WERI-Rb-1 (cell line): Measurements from ENCODE around the gene CRACR2A.
A peak's percentile ranks its signal among the peaks of the same experiment; 100 is the strongest.

Source experiments
- DNase-seq: peaks from one replicate; pipeline ENCODE4 v3.0.0-alpha.2; 2020
- H3K27ac ChIP-seq: fragments of 250-450 bp; sonication (Bioruptor Pico); 2 replicates; pipeline ENCODE4 v1.5.1; 2020; ENCODE audit warnings: mild to moderate bottlenecking, moderate library complexity
- H3K27me3 ChIP-seq: fragments of 250-450 bp; sonication (Bioruptor Pico); 2 replicates; pipeline ENCODE4 v1.5.1; 2021; ENCODE audit warnings: mild to moderate bottlenecking, low read depth, moderate library complexity; ENCODE audit not compliant: insufficient read depth, severe bottlenecking
- H3K36me3 ChIP-seq: fragments of 250-450 bp; sonication (Bioruptor Pico); 2 replicates; pipeline ENCODE4 v1.5.1; 2020; ENCODE audit warnings: mild to moderate bottlenecking, moderate library complexity
- H3K4me3 ChIP-seq: 2 replicates; pipeline ENCODE4 v1.5.1; 2011; ENCODE audit warnings: low read depth, mild to moderate bottlenecking, control low read depth, low read length
- H3K9me3 ChIP-seq: fragments of 250-450 bp; sonication (Bioruptor Pico); 2 replicates; pipeline ENCODE4 v1.5.1; 2021; ENCODE audit warnings: mild to moderate bottlenecking, moderate library complexity; ENCODE audit not compliant: severe bottlenecking
- CTCF ChIP-seq: IDR thresholded peaks from 2 replicates; pipeline ENCODE4 v1.5.1; 2011; ENCODE audit warnings: low read depth, mild to moderate bottlenecking, control low read depth, inconsistent platforms, low read length

Gene CRACR2A

GRCh38 chr12:3694673-3695072 is 58.2 kb downstream of the CRACR2A start:
- no peaks in the 10 kb centered on the region for H3K27me3 ChIP-seq
- no peak for TF ChIP-seq CTCF
- H3K36me3 ChIP-seq = no peaks in the 10 kb centered on the region
- no peak overlapping the region for H3K27ac ChIP-seq
- H3K9me3 ChIP-seq = peaks cover 19% of the 10 kb centered on the region
- no peak for DNase-seq
- no peak overlapping the region for H3K4me3 ChIP-seq

GRCh38 chr12:3692616-3693365 is 60.1 kb downstream of the CRACR2A start:
- peaks cover 16% of the 10 kb centered on the region for H3K9me3 ChIP-seq
- no peak overlapping the region for H3K4me3 ChIP-seq
- no peak for DNase-seq
- H3K27me3 ChIP-seq = no peaks in the 10 kb centered on the region
- H3K27ac ChIP-seq = no peak overlapping the region
- TF ChIP-seq CTCF = no peak
- H3K36me3 ChIP-seq = no peaks in the 10 kb centered on the region

GRCh38 chr12:3686463-3686862 is 66.4 kb downstream of the CRACR2A start:
- peaks cover 10% of the 10 kb centered on the region for H3K9me3 ChIP-seq
- no peaks in the 10 kb centered on the region for H3K27me3 ChIP-seq
- no peaks in the 10 kb centered on the region for H3K36me3 ChIP-seq
- no peak overlapping the region for H3K4me3 ChIP-seq
- no peak for TF ChIP-seq CTCF
- H3K27ac ChIP-seq = peak overlapping the region; percentile 65
- no peak for DNase-seq

- Histone ChIP-seq H3K4me3 (no peak overlapping the region), H3K36me3 (no peaks in the 10 kb centered on the region), H3K9me3 (peaks cover 4% of the 10 kb centered on the region), H3K27ac (peak overlapping the region; percentile 65), H3K27me3 (no peaks in the 10 kb centered on the region)
- no peak for TF ChIP-seq CTCF
- DNase-seq = peak; percentile 50
These were observed 67.1 kb downstream of the CRACR2A start for GRCh38 chr12:3685830-3686229.

- no peak for TF ChIP-seq CTCF
- peak overlapping the region; percentile 65 for H3K27ac ChIP-seq
- peak; percentile 75 for DNase-seq
- H3K27me3 ChIP-seq = no peaks in the 10 kb centered on the region
- H3K4me3 ChIP-seq = no peak overlapping the region
- no peaks in the 10 kb centered on the region; the same call in 1 of the 2 replicates for H3K36me3 ChIP-seq
- no peaks in the 10 kb centered on the region for H3K9me3 ChIP-seq
These were observed 68.4 kb downstream of the CRACR2A start for GRCh38 chr12:3684449-3685051.
